ENCODE data around the gene UBE2F.

GRCh38 chr2:237983922-237984321 is 17.1 kb downstream of the UBE2F start:
- TF ChIP-seq EZH2 (IDR thresholded peaks at IDR 0.05; ENCODE audit: borderline replicate concordance), result no peak
- no peak for TF ChIP-seq CTCF (IDR thresholded peaks at IDR 0.05; ENCODE audit: poor library complexity)
